ENCODE measurements around the gene SLC27A1.
A peak's percentile ranks its signal among the peaks of the same experiment; 100 is the strongest.

Gene SLC27A1

DNA sequence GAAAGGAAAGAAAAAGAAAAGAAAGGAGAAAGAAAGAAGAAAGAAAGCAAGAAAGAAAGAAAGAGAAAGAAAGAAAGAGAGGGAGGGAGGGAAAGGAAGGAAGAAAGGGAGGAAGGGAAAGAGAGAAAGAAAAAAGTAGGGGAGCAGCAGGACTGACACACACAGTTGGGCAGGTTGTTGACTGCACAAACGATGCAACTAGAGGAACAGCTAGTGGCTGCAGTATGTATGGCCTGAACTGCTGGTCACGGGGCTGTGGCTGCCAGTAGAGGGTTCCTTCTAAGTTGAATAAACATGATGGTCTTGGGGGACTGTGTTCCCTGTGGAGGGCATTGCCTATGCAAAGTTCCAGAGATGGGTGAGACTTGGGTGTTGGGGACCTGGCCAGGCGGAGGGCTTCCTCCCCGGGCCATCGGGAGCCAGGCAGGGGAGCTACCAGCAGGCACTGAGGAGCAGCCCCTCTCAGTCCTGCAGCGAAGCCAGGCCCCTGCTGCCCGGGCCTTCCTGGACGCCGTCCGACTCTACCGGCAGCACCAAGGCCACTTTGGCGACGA lies 68.4 kb downstream of the SLC27A1 start:
- DNase-seq (ENCODE audit: low spot score) = no peak
- TF ChIP-seq, protein P1, sequence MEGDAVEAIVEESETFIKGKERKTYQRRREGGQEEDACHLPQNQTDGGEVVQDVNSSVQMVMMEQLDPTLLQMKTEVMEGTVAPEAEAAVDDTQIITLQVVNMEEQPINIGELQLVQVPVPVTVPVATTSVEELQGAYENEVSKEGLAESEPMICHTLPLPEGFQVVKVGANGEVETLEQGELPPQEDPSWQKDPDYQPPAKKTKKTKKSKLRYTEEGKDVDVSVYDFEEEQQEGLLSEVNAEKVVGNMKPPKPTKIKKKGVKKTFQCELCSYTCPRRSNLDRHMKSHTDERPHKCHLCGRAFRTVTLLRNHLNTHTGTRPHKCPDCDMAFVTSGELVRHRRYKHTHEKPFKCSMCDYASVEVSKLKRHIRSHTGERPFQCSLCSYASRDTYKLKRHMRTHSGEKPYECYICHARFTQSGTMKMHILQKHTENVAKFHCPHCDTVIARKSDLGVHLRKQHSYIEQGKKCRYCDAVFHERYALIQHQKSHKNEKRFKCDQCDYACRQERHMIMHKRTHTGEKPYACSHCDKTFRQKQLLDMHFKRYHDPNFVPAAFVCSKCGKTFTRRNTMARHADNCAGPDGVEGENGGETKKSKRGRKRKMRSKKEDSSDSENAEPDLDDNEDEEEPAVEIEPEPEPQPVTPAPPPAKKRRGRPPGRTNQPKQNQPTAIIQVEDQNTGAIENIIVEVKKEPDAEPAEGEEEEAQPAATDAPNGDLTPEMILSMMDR (IDR thresholded peaks at IDR 0.05; ENCODE audit: borderline replicate concordance, control extremely low read depth, extremely low read depth, insufficient read depth, missing control alignments) = no peak
- in situ Hi-C loops (cut with MboI; ENCODE audit: low sequenced_read_pairs, unreplicated experiment) = no loop called here

DNA sequence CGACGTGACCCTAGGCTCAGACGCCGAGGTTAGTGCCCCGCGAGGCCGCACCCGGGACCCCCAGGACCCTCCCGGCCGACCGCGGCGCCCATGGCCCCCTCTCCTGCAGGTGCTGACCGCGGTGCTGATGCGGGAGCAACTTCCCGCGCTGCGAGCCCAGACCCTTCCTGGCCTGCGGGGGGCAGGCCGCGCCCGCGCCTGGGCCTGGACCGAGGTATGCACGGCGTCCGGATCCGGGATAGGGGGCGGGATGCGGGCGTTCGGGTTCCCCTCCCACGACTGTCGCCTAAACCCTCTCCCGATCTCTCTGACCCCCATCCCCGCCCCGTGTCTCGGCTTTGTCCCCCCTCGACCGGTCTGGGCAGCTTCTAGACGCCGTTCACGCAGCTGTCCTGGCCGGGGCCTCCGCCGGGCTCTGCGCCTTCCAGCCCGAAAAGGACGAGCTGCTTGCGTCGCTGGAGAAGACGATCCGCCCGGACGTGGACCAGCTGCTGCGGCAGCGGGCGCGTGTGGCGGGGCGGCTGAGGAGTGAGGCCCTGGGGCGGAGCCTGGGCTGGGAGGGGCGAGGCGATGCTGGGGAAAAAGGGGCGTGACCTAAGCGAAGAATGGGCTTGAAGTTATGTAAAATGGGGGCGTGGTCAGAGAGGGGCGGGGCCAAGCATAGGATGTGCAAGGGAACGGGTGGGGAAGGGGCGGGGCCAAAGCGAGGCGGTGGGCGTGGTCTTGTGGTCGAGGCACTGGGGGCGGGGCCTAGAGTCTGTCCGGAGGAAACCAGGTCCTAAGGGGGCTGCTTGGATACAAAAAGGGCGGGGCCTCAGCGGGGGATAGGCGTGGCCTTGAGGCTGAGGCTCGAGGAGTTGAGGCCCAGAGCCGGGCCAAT lies 69.2 kb downstream of the SLC27A1 start:
- in situ Hi-C loops (cut with MboI; ENCODE audit: low sequenced_read_pairs, unreplicated experiment) = no loop called here
- DNase-seq (ENCODE audit: low spot score) = peak; percentile 98
- TF ChIP-seq, protein P1 (IDR thresholded peaks at IDR 0.05; ENCODE audit: borderline replicate concordance, control extremely low read depth, extremely low read depth, insufficient read depth, missing control alignments) = peak; percentile 20

DNA sequence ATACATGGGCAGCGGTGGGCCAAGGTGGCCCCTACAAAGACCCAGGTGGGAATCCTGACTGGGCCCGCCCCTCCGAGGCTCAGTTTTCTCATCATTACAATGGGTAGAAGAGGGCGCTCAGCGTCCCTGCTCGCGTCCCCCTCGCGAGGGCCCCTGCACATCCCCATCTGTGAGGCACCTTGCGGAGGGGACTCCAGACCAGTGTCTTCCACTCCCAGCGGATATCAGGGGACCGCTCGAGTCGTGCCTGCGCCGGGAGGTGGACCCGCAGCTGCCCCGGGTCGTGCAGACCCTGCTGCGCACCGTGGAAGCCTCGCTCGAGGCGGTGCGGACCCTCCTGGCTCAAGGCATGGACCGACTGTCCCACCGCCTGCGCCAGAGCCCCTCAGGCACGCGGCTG lies 69.8 kb downstream of the SLC27A1 start:
- no peak for DNase-seq (ENCODE audit: low spot score)
- TF ChIP-seq, protein P1 (IDR thresholded peaks at IDR 0.05; ENCODE audit: borderline replicate concordance, control extremely low read depth, extremely low read depth, insufficient read depth, missing control alignments) = no peak
- in situ Hi-C loops (cut with MboI; ENCODE audit: low sequenced_read_pairs, unreplicated experiment) = no loop called here

DNA sequence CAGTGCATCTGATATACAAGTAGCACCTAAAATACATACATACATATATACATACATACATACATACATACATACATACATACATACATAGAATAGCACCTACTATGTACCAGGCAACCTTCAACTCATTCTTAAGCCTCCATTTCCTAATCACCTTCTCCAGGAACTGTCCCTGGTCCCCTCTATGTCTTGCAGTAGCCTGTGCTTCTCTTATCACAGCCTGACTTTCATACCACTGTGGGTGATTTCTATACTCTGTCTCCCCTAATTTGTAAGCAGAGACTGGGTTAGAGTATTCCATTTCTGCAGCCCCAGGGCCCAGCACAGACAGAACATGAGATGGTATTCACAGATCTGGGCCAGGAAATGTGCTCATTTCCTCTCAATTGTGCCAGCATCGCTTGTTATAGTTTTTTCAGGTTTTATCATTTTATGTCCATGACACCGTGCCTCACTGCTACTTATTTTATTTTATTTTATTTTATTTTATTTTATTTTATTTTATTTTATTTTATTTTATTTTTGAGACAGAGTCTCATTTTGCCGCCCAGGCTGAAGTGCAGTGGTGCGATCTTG lies 70.9 kb downstream of the SLC27A1 start:
- in situ Hi-C loops (cut with MboI; ENCODE audit: low sequenced_read_pairs, unreplicated experiment) = no loop called here
- TF ChIP-seq, protein P1 (IDR thresholded peaks at IDR 0.05; ENCODE audit: borderline replicate concordance, control extremely low read depth, extremely low read depth, insufficient read depth, missing control alignments) = no peak
- no peak for DNase-seq (ENCODE audit: low spot score)

DNA sequence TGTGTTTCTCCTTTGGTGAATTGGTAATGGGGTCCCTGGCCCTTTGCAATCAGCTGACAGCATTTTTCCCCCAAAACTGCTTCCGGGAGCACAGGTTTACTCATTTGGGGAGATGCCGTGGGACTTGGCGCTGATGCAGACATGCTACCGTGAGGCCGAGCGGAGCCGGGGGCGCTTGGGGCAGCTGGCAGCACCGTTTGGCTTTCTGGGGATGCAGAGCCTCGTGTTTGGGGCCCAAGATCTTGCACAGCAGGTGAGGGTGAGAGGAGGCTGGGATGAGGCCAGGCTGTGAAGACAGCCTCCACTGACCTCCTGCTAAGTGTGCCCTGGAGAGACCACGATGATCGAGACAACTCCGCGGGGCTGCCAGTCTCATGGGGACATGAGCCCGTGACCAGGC lies 71.7 kb downstream of the SLC27A1 start:
- DNase-seq (ENCODE audit: low spot score) = no peak
- TF ChIP-seq, protein P1 (IDR thresholded peaks at IDR 0.05; ENCODE audit: borderline replicate concordance, control extremely low read depth, extremely low read depth, insufficient read depth, missing control alignments) = no peak
- in situ Hi-C loops (cut with MboI; ENCODE audit: low sequenced_read_pairs, unreplicated experiment) = no loop called here

DNA sequence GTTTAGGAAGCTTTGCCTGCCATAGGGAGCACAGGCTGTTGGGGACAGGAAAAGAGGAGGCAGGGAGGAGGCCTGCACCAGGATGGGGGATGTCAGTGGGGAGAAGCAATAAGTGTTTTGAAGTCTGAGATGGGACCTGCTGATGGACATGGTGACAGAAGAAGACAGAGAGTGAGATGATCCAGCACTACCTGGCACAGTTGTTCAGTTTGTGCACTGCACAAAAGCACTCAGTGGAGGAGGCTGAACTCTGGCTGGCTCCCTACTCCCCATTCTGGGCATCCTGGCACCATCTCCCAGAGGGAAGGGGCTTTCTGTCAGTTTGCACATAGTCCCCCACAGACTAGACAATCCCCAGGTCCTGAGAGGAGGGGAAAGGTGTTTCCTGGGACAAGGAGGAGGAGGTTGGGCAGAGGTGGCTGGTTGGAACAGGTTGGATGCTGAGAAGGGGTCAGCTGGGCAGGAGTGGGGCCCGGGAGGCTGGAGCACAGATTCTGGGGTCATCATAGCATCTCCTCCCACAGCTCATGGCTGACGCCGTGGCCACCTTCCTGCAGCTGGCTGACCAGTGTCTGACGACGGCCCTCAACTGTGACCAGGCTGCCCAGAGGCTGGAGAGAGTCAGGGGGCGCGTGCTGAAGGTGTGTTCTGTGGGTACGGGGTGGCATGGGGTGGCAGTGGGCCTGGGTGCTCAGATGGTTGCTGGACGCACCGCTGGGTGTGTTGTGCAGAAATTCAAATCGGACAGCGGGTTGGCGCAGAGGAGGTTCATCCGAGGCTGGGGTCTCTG lies 72.7 kb downstream of the SLC27A1 start:
- in situ Hi-C loops (cut with MboI; ENCODE audit: low sequenced_read_pairs, unreplicated experiment) = no loop called here
- TF ChIP-seq, protein P1 (IDR thresholded peaks at IDR 0.05; ENCODE audit: borderline replicate concordance, control extremely low read depth, extremely low read depth, insufficient read depth, missing control alignments) = no peak

More for the DNA sequence above, 72.7 kb downstream of the SLC27A1 start:
- DNase-seq (ENCODE audit: low spot score) = no peak
